Ovary (tissue), 3 donors: Measurements from ENCODE around the gene MIA3.

Experiments used
- CTCF ChIP-seq, 3 donors: fragments of 450-650 bp in 2 of 3; fragments of 200-600 bp in 1 of 3; IDR thresholded peaks; one replicate each; pipeline versions ENCODE4 v1.5.1 to v1.8.0; 2016 to 2022; ENCODE audit warnings: antibody characterized with exemption in 3 of 3, mild to moderate bottlenecking in 1 of 3
- POLR2A ChIP-seq: fragments of 450-650 bp; IDR thresholded peaks from one replicate; pipeline ENCODE4 v1.6.1; 2017; ENCODE audit warnings: antibody characterized with exemption, mild to moderate bottlenecking, moderate library complexity
- donor health status: DM: no; HTN: no; CAD: no.

GRCh38 chr1:222680080-222680479 is 62.2 kb downstream of the MIA3 start:
- TF ChIP-seq CTCF (IDR thresholded peaks at IDR 0.05) (no peak), POLR2A (no peak)
